ENCODE results near the gene SRCIN1.

- no peak for TF ChIP-seq CTCF (IDR thresholded peaks at IDR 0.05; ENCODE audit: low read depth, low read length, poor library complexity, severe bottlenecking)
- no peak for TF ChIP-seq EZH2phosphoT487 (IDR thresholded peaks at IDR 0.05; ENCODE audit: borderline replicate concordance, low read length)
Measured at GRCh38 chr17:38544839-38545209, 60.9 kb downstream of the SRCIN1 start.

All from DOHH2 (cell line).